Measurements from ENCODE around the gene UBE2K. TPM values are rescaled to one million over a fixed set of nuclear protein-coding genes. Genes with fewer than 3 reads are reported as not detected.
A peak's percentile ranks its signal among the peaks of the same experiment; 100 is the strongest.

Gene UBE2K
- total and polyA plus RNA-seq, 2 of the 13 experiments (the other 11 are each of a cell fraction or from before 2014, with no cell fraction given): 36.2 to 81.0 TPM

DNA sequence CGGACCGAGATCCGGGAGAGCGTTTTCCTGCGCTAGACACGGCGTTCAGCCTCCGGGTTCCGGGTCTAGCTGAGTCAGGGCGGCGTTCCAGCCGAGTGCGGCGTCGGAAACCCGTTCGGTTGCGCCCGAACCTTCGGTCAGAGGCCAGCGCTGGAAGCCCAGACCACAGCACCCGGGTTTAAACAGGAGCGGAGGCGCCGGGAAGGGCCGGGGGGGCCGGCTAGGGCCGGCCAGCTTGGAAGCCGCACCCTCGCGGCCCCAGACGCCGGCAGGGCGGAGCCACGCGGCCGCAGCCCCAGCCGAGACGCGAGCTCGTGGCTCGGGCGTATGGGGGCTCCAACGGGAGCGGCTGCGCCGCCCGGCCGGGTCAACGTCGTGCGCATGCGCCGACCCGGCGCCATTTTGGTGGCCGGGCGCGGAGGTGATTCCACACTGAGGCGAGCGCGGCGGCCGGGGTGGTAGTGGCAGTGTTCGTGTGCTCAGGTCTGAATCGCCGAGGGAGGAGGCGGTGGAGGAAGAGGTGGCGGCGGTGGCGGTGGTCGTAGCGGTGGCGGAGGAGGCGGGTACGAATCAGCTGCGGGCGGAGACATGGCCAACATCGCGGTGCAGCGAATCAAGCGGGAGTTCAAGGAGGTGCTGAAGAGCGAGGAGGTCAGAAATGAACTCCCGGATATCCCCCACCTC, at the start of gene UBE2K (continued):
- TF ChIP-seq, protein P1, sequence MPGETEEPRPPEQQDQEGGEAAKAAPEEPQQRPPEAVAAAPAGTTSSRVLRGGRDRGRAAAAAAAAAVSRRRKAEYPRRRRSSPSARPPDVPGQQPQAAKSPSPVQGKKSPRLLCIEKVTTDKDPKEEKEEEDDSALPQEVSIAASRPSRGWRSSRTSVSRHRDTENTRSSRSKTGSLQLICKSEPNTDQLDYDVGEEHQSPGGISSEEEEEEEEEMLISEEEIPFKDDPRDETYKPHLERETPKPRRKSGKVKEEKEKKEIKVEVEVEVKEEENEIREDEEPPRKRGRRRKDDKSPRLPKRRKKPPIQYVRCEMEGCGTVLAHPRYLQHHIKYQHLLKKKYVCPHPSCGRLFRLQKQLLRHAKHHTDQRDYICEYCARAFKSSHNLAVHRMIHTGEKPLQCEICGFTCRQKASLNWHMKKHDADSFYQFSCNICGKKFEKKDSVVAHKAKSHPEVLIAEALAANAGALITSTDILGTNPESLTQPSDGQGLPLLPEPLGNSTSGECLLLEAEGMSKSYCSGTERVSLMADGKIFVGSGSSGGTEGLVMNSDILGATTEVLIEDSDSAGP (CRISPR knock-in tag; IDR thresholded peaks at IDR 0.05; ENCODE audit: borderline replicate concordance): peak; percentile 54; the same call in 1 of the 2 replicates
- TF ChIP-seq YEATS2 (CRISPR knock-in tag; IDR thresholded peaks at IDR 0.05; ENCODE audit: borderline replicate concordance) (no peak), NFRKB (IDR thresholded peaks at IDR 0.05) (no peak), PRDM10 (CRISPR knock-in tag; IDR thresholded peaks at IDR 0.05; ENCODE audit: low read depth) (no peak), BORCS8-MEF2B (CRISPR knock-in tag; IDR thresholded peaks at IDR 0.05) (peak; percentile 55; the same call in 1 of the 2 replicates), SP1 (IDR thresholded peaks at IDR 0.05) (no peak), SP1 (CRISPR knock-in tag; IDR thresholded peaks at IDR 0.05) (no peak), NKX3-1 (CRISPR knock-in tag; IDR thresholded peaks at IDR 0.05) (peak; percentile 70), REPIN1 (CRISPR knock-in tag; IDR thresholded peaks at IDR 0.05; ENCODE audit: borderline replicate concordance, low read depth) (peak; percentile 47; the same call in 1 of the 2 replicates), GATAD1 (CRISPR knock-in tag; IDR thresholded peaks at IDR 0.05) (no peak), ZNF546 (CRISPR knock-in tag; conservative IDR thresholded peaks at IDR 0.05) (no peak), MIER3 (CRISPR knock-in tag; IDR thresholded peaks at IDR 0.05; ENCODE audit: borderline replicate concordance) (no peak), ATF3 (CRISPR knock-in tag; IDR thresholded peaks at IDR 0.05) (no peak), EHMT2 (IDR thresholded peaks at IDR 0.05; ENCODE audit: borderline replicate concordance, low read depth, low read length) (no peak), SUZ12 (IDR thresholded peaks at IDR 0.05; ENCODE audit: low read depth, low read length) (no peak), ZSCAN22 (CRISPR knock-in tag; IDR thresholded peaks at IDR 0.05) (no peak), MLXIP (CRISPR knock-in tag; IDR thresholded peaks at IDR 0.05; ENCODE audit: borderline replicate concordance) (no peak), LCORL (IDR thresholded peaks at IDR 0.05) (no peak), LCORL (CRISPR knock-in tag; IDR thresholded peaks at IDR 0.05) (no peak; the same call in 1 of the 2 replicates), NFIC (IDR thresholded peaks at IDR 0.05; ENCODE audit: low read length) (no peak)
- TF ChIP-seq, protein P2, sequence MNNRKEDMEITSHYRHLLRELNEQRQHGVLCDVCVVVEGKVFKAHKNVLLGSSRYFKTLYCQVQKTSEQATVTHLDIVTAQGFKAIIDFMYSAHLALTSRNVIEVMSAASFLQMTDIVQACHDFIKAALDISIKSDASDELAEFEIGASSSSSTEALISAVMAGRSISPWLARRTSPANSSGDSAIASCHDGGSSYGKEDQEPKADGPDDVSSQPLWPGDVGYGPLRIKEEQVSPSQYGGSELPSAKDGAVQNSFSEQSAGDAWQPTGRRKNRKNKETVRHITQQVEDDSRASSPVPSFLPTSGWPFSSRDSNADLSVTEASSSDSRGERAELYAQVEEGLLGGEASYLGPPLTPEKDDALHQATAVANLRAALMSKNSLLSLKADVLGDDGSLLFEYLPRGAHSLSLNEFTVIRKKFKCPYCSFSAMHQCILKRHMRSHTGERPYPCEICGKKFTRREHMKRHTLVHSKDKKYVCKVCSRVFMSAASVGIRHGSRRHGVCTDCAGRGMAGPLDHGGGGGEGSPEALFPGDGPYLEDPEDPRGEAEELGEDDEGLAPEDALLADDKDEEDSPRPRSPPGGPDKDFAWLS (CRISPR knock-in tag; IDR thresholded peaks at IDR 0.05; ENCODE audit: borderline replicate concordance): no peak

Measured in HepG2 (cell line).